Anterior cingulate cortex (tissue), 58 donors: ENCODE data around the gene WTAP.

Experiments used
- DNase-seq, 58 donors: peaks; one replicate each; lab custom pipeline; 2025; lab: John Stamatoyannopoulos, UW

Gene WTAP

DNA sequence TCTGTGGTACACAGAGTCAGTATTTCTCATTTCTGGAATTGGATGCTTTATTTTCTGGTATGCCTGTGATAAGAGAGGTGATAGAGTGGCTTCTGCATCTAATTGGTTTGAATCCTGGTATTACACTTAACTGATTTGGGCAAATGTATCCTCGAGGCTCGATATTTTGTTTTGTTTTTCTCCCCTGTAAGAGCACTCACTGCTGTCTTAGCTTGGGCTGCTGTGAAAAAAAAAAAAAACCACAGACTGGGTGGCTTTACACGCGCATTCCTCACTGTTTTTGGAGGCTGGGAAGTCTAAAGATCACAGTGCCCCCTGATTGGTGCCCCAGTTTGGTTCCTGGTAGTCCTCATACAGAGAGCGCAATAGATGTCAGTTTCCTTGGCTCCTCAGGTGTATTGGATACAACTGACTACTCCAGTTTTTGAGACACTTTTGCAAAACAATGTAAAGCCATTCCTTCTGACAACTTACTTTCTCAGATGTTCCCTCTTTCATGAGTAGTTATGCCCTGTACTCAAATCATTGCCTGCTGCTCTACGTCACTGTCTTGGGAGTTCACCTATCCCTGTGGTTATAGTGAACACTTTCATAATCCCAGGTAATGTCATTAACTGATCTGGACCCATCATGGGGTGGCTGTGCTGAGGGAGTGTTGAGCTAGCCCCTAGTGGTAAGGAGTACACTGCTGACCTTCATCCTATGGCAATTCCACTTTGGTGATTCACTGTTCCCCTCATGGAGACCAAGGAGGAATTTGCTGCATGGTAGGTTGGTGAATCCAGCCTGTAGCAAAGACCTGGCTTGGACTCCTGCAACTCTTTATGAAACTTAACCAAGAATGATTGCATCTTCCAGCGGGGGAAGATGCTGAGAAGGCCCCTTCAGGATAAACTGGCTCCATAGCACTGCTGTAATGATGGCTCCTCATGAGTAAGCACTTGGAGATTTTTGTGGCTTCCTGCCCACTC, 31.0 kb downstream of the WTAP start:
- no peak for DNase-seq

DNA sequence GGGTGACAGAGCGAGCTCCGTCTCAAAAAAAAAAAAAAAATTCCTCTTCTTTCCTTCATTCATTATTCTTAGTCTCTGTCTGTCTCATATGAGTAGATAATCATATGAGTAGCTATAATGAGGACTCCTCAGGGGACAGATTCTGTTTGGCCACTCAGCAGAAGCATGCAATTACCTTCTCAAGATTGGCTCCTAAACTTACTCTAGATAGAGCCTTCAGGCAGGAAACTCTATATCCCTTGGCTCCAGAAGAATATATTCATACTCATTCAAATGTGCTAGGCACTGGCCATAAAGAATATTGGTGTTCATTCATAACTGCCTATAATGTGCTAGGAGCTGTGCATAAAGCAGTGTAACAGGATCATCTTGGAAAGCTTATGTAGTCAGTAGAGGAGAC, 32.3 kb downstream of the WTAP start:
- no peak for DNase-seq

DNA sequence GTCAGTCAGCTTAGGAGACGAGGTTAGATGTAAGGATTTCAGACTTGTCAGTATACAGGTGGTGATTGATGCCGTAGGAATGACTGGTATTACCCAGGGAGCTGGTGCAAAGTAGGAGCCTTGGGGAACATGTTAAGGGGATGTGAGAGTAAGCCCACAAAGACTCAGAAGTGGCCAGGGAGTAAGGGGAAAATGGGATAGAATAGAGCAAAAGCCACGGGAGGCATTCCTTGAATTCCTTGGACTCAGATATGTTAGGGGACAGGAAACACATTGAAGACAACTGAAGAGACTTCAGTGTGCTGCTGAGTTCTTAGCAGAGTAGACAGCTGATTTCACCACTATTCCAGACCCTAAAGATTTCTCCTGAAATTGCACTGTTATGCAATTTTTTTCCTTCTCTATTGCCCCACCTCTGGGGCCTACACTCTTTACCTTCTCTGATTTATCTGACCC, 33.3 kb downstream of the WTAP start:
- no peak for DNase-seq

DNA sequence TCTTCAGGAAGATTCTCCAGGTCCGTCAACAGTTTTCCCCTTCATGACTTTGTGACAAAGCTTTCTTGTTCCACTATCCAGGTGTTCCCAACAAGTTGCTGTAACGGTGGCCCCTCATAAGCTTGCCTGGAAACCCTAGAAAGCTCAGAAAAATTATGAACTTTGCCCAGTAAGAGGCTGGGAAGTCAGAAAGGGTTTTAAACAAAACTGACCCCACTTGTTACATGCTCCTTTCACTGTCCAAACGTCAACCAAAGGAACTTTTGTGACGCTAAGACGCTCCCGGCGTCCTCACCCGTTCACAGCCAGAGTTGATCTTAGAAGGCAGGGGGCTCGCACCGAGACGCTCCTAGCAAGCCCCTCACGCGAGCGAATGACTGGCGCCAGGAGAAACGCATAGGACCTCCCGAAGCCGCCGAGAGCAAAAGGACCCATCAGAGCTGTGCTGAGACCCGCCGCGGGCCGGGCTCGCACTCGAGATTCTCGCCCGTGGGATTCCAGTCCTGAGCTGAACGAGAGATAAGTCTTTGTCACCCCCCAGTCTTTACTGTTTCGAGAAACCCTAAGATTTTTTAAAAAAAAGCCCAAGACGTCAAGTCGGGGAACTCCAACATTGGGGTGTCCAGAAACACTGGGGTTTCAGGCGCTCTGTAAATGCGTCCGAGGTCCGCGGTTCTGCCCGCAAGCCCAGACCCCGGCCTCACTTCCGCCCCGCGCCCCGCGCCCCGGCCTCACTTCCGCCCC, 34.0 kb downstream of the WTAP start:
- peak in 10 of 58 donors; percentile 28 to 58 (median 38) for DNase-seq

DNA sequence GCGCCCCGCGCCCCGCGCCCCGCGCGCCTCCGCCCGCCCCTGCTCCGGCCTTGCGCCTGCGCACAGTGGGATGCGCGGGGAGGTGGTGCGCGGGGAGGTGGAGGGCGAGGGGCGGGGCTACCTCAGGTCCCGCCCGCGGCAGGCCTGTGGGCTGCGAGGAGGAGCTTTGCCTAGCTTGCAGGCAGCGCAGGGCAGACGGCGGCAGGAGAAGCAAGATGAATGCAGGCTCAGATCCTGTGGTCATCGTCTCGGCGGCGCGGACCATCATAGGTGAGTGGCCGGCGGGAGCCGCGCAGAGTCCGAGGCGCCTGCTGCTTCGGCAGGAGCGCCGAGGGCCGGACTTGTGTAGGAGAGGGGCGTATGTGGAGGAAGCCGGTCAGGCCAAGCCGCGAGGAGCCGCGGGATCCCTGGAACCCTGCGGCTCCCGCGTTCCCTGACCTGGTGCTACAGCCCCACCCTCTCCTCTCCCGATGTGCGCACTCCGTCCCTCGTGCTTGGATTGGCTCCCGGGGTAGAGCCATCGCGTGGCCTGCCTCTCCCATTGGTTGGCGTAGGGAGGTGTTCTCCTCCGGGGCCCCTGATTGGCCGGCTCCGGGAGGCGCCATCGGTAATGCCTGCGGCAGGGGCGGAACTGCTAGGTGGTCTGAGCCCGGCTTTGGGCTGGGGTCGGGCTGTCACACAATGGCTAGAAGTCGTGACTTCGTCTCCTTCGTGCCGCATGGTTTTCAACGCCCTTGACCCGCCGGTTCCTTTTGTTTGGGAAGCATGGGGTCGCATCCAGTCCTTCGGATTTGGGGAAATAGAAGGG, 34.8 kb downstream of the WTAP start, which contains the start of gene ACAT2:
Gene ACAT2, plus strand, starts transcription at position 173 of the 808 bp plus-strand sequence. Its CDS starts 43 bp downstream, at position 216.
- peak; percentile 75 to 99 (median 95) for DNase-seq

DNA sequence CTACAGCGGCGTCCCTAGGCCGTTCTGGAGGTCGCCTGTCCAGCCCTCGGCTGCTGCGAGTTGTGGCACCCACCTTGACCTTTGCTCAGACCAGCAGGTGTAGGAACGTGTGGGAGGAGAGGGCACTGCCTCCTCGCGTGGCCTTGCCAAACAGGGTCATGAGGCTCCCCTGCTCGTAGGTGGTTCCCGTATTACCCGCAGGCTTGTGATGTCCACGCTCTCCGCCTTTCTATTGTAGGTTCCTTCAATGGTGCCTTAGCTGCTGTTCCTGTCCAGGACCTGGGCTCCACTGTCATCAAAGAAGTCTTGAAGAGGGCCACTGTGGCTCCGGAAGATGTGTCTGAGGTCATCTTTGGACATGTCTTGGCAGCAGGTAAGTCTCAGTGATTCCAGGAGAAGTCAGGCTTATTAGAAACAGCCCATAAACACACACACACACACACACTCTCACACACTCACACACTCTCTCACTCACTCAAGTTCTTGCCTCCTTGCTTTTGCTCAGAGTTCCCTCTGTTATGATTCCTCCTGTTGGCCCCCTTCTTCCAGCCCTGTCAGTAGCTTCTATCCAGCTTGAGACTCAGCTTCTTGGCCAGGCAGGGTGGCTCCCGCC, 35.5 kb downstream of the WTAP start:
- DNase-seq = peak in 11 of 58 donors; percentile 22 to 71 (median 48)

DNA sequence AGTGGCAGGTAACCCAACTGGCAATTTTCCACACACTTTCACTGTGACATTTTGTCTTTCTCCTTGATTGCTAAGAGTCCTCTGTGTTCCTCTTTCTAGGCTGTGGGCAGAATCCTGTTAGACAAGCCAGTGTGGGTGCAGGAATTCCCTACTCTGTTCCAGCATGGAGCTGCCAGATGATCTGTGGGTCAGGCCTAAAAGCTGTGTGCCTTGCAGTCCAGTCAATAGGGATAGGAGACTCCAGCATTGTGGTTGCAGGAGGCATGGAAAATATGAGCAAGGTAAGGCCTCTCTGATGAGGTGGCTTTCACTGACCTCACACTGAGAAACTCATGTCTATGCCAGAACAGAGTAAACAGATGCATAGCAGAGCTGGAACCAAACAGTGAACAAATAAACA, 39.6 kb downstream of the WTAP start:
- no peak for DNase-seq

DNA sequence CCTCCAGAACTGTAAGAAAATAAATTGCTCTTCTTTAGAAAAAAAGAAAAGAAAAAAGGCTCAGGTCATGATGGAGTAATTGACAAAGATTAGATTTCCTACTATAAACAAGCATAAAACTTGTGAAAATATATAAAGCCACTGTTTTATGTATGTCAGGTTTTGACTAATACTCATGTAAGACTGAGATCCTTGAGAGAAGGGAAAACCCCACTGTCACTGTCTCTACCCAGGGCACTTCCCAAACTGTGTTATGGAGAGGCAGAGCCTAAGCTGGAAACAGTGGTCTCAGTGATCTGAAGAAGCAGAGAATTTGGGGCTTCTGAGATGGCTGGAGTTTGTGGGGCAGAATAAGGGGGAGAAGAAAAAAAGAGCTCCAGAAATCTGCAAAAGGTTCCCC, 42.2 kb downstream of the WTAP start:
- DNase-seq = no peak

DNA sequence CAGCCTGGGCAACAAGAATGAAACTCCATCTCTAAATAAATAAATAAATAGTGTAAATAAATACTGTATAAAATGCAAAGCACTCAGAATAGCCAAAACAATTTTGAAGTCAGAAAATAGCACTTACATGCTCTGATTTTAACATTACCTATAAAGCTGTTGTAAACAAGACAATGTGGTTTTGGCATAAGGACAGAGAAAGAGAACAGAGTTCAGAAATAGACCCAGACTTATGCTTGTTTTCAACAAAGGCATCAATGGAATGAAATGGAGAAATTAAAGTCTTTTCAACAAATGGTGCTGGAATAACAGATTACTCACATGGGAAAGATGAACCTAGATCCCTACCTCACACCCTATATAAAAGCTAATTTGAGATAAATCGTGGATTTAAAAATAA, 44.9 kb downstream of the WTAP start:
- no peak for DNase-seq

DNA sequence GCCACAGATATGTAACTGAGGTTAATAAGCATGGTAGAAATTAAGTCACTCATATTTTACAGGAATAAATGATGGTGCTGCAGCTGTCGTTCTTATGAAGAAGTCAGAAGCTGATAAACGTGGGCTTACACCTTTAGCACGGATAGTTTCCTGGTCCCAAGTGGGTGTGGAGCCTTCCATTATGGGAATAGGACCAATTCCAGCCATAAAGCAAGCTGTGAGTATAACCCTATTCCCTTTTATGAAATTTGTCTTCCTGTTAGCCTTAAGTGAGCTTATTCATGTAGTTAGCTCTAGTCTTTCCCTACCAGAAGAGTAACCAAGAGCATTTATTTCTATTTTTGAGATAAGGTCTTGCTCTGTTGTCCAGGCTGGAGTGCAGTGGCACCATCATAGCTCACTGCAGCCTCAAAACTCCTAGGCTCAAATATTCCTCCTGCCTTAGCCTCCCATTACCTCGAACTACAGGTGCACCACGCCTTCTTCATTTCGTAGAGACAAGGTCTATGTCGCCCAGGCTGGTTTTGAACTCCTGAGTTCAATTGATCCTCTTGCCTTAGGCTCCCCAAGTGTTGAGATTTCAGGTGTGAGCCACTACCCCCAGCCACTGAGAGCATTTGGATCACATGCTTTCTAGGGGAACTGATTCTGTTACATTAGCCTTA, 50.1 kb downstream of the WTAP start:
- DNase-seq = no peak

DNA sequence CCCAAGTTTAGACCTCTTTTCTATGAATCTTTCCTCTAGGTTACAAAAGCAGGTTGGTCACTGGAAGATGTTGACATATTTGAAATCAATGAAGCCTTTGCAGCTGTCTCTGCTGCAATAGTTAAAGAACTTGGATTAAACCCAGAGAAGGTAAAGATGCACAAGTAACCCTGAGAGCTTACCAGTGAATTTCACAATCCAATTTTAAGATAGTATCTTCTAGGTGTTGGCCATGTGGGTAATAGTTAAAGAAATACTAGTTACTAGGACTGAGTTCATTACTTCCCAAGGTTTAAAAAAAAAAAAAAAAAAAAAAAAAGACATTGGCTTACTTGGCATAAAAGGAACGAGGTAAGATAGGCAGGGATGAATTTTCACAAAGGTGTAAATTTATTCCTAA, 50.8 kb downstream of the WTAP start:
- no peak for DNase-seq

DNA sequence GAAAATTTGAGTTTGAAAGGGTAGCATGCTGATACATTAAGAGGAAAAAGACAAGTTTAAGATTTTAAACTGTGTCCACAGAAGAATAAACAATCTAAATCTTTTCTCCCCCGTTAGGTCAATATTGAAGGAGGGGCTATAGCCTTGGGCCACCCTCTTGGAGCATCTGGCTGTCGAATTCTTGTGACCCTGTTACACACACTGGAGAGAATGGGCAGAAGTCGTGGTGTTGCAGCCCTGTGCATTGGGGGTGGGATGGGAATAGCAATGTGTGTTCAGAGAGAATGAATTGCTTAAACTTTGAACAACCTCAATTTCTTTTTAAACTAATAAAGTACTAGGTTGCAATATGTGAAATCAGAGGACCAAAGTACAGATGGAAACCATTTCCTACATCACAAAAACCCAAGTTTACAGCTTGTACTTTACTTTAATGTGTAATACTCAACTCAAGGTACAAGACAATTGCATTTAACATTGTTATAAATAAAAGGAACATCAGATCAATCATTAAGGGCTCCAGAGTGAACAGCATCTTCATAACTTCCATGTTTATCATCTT, 51.3 kb downstream of the WTAP start:
- DNase-seq = no peak

DNA sequence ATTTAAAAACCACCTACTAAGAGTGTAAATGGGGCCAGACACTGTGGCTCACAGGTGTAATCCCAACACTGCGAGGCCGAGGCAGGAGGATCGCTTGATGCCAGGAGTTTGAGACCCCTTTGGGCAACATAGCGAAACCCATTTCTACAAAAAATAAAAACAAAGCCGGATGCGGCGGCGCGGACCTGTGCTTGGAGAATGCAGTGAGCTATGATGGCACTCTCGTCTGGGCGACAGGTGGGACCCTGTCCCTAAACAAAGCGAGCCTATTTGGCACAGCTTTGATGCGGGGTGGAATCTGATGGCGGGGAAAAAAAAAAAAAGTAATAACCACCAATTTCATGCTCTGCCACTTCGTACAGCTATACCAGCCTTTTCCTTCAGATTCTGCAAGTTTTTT, 61.0 kb downstream of the WTAP start:
- no peak for DNase-seq

DNA sequence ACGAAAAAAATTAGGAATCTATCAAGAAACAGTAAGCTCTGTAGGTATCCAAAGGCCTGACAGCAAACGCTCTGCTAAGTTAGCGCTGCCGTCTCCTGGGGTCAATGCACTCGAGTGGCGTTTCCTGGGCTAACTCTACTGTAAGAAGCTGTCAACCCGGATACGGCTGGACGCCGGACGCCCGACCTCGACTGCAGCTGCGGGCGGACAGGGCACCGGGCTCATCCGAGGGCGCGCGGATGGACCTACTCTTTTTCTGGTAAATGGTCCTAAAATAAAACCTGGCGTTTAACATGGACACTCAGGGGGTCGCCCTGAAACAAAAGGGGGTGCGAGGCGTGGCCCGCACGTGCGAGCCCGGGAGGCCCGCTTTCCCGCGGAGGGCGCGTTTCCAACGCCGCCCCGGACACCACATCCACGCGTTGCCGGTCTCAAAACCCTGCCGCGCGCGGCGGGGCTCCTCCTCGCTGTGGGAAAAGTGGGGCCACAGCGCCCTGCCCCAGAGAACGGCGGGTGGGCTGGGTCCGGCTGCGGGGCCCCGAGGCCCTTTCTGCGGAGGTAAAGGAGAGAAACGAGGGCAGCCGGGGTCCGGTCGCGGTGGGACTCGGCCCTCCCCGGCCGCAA, 61.6 kb downstream of the WTAP start:
- DNase-seq = peak in 4 of 58 donors; percentile 20 to 41 (median 32)

DNA sequence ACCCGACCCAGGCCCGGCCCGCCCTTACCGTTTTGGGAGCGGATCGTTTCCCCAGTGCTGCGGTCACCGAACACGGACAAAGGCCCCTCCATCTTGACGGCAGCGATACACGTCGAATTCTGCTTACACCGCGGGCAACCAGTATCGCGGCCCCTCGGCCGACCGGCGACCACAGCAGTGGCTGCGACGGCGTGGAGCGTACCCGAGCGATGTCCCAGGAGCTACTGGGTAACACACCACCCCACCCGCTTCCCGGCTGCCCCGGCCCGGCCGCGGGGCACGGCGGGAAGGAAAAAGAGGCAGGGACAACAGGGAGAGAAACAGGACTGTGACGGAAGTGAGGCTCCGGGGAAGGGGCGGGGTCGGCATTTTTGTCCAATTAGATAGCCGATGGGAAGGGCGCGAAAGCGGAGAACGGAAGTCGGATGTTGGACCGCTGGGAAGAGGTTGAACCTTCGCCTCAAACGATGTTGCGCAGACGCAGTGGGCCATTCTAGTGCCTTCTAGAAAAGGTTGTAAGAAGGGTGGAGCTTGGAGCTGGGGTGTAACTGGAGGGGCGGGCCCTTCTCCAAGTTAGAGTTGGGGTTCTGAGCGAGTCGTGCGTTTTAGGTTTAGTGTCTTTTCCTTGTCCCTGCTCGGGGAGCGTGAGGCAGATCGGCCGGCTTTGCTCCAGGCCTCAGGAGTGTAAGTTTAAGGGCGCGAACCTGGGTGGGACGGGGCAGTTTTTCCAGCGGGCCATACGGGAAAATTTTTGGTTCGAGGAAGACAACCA, 62.3 kb downstream of the WTAP start, which contains the start of gene TCP1:
Gene TCP1, minus strand, starts transcription at position 226 of the 772 bp plus-strand sequence. Its CDS starts 134 bp downstream, at position 92.
- DNase-seq = peak; percentile 93 to 100 (median 99)

DNA sequence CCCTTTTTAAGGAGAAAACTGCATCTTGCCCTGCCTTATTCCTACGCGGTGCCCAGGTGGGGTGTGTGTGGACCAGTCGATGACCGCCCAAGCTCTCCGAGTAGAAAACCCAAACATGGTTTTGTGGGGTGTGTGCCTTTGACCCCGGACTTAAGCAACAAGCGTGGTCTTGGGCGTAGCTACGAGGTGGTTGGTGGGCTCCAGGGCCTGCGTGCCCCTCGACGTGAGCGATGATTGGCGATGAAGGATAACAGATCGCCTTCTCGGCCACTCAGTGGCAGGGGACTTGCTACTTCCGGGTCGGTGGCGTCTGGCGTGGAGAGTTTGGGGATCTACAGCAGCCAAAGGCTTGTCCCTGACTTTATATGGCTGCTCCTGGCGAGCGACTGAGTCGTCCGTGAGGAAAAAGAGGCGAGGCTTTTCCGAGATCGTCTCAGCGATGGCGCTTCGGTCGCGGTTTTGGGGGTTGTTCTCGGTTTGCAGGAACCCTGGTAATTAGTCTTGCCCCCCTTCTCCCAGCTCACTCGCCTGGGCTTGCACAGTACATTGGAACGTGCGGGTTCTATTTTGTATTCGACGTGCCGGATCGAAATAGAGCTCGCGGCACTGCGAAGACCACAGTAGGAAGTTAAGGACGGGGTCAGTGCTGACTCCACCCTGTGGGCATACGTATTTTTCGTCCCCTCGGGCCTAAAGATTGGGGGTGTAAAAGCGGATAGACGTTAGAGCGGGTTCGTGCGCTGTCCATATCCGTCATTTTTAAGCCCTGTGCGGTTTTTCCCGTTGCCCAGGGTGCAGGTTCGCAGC, 63.0 kb downstream of the WTAP start, which contains the start of gene MRPL18:
Gene MRPL18, plus strand, starts transcription at position 319 of the 807 bp plus-strand sequence. Its CDS starts 121 bp downstream, at position 440.
- peak; percentile 56 to 98 (median 94) for DNase-seq
